ENCODE results near the gene EVC2.

The EVC2 gene

DNA sequence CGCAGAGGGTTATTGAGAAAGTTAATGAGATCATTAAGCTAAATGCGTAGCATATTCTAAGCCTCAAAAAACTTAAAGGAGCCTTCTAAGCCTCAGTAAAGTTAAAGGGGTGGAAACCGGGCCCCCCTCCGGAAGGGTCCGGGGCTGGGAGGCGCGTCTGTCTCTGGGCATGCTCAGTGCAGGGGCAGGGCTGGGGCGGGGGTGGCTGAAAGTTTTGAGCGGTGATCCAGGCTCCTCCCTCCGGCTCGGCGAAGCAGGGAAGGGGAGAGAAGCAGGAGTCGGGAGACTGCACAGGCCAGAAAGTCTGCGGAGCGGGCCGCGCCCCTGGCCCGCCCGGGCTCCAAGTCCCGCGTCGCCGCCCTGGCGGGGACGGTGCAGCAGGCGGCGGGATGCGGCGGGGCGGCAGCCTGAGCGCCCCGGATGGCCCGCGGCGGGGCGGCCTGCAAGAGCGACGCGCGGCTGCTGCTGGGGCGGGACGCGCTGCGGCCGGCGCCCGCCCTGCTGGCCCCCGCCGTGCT lies 2.7 kb upstream of the EVC2 start, which contains the start of gene EVC:
EVC (plus strand) TSS at position 241 of the 518 bp plus-strand sequence; CDS start at position 421, 180 bp downstream.
- DNase-seq (ENCODE audit: low spot score) = peak; percentile 72

DNA sequence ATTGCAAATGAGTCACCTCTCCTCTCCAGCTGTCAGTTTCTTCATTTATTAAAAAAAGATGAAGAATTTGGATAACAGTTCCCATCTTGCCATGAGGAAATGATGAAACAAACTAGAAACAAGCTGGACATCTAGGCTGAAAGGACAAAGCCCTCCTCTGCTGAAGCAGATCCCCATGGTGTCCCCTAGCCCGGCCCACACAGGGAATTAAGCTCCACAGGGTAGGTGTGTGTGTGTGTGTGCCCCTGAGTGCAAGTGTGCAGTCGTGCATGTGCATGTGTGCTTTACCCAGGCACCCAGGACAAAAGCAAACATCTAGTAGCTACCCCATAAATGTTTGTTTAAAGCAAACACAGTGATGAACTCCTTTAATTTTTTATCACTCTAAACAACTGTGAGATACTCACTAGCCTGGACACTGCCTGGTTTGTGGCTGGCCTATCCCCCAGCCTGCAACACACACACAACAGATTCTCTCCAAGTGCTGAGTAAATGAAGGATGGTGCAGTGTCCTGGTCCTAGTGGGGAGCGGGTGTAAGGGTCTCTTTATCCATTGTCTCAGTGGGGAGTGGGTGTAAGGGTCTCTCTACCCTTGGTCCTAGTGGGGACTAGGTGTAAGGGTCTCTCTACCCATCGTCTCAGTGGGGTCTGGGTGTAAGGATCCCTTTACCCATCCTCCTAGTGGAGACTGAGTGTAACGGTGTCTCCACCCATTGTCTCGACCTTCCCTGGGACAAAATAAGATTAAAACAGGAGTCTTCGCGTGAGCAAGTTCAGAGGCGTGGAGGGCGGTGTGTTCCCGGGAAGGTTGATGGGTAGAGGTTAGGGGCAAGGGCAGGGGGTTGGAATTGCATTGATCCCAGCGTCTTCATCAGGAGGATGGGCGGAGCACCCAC lies 2.0 kb upstream of the EVC2 start:
- no peak for DNase-seq (ENCODE audit: low spot score)

DNA sequence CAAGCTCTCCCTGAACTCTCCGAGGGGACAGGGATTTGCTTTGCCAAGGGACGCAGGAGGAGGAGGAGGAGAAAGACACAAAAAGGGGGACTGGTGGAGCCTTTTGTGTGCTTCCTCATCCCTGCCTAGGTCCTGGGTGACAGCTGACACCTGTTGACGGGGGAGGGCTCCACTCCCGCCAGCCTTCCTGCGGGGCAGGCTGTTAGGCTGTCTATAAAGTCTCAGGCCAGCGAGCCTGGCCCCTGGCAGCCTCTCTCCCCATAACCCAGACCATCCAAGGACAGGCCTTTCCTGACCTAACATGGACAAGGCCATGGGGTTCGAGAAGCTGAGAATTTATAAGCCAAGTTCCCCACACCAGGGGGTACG lies 832 bp upstream of the EVC2 start:
- no peak for DNase-seq (ENCODE audit: low spot score)

DNA sequence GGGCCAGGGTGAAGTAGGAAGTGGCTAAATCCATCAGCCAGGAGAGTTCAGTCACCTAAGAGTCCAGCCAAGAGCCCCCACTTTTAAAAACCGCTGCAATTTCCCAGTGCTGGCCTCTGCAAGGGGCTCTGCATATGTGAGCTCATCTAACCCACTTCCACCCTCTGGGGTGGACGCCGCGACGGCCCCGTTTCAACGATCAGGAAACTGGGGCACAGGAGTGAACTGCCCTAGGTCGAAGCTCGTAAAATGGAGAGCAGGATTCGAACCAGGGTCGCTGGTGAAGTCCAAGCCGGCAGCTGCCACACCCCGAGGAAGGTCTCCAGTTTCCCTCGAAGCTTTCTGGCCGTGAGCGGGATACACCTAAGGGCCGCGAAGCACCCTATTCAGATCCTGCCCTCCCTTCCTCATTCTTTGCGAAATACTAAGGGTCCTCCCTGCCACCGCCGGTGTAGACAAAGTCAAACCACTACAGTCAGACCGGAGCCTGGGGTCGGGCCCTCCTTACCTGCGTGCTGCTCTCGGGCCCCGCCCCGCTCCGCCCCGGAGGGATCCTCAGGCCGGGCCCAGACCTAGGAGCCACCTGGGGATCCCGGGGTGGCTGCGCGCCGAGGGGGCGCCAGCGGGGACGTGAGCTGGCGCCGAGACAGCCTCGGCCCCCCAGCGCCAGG lies 446 bp downstream of the EVC2 start:
- DNase-seq (ENCODE audit: low spot score) = no peak

DNA sequence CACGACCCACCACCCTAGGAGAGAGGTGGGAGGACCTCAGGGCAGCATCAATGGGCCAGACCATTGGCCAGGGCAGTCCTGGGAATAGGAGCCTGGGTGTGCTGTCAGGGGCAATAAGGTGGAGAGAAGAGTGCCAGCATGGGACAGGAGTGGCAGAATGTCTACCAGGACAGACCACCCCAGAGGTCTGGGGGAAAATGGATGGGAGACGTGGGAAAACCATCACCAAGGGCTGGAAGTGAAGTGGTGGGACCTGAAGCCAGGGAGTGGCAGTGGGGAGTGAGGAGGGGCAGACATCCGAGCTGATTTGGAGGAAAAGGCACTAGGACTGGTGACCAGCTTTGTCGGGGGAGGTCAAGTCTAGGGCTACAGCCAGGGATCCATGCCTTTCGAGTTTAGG lies 993 bp downstream of the EVC2 start:
- no peak for DNase-seq (ENCODE audit: low spot score)

DNA sequence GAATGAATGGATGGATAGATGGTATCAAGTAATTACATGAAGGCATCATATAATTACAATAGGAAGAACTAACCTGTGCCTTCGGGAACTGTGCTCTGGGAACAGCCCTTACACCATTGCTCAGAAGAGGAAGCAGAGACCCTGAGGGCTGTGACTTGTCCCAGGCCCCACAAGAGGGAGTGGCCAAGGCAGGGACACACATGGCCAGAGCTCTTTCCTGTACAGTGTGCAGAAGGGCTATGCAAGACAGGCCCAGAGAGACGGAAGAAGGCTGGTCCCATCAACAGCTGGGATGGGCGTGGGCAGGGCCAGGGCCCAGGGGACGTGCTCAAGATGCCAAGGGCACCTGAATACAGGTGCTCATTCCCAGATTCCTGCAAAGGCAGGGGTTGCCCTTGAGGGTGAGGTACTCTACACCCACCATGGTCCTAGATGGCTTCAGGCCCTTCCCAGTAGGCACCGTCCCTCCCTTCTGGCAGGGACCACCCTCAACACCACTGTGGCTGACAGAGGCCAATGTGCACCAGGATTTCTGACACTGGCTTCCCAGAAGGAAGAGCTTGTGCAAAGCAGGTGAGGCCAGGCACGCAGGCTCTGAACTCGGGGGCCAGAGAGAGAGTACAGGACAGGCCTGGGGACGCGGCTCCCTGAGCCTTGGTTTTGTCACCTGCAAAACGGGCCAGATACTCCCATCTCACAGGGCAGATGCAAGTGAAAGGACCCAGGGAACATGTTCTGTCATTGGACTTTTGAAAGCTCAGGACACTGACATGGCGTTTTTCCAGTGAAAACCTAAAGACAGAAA lies 1.7 kb downstream of the EVC2 start:
- DNase-seq (ENCODE audit: low spot score) = no peak

DNA sequence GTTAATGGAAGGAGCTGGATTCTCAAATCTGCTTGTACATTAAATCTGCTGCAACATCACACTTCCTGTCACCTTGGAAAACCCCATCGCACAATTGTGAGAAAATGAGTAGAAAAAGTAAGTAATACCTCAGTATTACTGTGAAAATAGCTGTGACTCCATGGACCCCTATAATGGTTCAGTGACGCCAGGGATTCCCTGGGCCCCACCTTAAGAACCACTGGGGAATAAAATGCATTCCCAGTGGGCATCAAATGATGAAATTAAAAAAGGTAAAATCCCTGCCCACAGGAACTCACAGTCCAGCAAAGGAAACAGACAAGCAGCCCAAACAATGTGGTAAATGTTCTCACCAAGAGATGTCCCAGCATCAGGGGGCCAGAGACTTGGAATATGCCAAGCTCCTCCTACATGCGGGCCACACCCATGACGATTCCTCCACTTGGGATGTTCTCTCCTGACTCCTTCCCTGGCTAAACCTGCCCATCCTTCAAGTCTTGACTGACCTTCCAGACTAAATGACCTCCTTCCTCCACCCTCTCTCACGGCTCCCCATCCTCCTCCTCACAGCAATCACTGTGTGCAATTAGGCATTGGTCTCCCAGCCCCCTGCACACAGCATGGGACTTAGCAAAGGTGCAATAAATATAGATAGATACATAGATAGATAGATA lies 2.6 kb downstream of the EVC2 start:
- no peak for DNase-seq (ENCODE audit: low spot score)

DNA sequence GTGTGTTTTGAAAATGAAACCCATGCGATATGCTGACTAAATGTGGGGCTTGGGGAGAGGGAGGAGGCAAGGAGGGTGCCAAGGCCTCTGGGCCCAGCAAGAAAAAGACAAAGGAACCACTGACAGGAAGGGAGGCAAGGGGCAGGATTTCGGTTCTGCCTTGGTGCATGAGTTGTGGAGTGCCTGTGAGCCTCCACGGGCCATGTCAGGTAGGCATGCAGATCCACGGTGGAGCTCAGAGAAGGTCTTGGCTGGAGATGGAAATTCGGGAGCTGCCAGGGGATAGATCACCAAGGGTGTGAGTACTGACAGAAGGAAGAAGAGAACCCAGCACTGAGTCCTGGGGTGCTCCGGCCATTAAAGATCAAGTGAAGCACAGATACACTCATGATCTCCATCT lies 4.1 kb downstream of the EVC2 start:
- no peak for DNase-seq (ENCODE audit: low spot score)

DNA sequence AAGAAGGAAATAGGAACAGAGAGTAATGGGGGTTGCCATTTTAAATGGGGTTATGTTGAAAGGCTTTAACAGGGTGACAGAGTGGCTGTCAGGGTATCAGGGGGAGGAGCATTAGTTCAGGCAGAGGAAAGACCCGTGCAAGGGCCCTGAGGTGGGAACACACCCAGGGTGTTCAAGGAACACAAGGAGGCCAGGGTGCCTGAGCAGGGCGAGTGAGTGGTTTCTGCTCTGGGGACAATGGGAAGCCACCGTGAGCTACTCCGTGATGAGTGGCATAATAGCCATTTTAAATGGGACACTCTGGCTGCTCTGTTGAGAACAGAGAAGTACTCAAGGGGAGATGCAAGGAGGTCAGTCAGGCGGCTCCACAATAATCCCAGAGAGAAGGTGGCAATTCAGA lies 4.5 kb downstream of the EVC2 start:
- DNase-seq (ENCODE audit: low spot score) = no peak

DNA sequence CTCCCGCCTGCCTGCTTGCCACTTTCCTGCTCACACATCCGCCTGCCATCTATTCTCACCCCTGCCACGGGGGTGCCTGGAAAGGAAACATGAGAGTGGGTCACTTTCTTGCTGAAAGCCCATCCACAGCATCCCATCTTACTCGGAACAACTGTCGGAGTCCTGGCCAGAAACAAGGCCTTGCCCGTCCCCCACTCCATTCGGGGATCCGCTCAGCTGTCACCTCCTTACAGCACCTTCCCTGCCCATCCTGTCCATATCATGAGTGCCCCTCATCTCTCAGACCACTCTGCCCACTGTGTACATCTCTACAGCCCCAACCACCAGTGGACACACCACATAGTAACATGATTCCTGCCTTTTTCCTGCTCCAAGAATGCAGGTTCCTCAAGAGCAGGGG lies 6.4 kb downstream of the EVC2 start:
- DNase-seq (ENCODE audit: low spot score) = no peak

DNA sequence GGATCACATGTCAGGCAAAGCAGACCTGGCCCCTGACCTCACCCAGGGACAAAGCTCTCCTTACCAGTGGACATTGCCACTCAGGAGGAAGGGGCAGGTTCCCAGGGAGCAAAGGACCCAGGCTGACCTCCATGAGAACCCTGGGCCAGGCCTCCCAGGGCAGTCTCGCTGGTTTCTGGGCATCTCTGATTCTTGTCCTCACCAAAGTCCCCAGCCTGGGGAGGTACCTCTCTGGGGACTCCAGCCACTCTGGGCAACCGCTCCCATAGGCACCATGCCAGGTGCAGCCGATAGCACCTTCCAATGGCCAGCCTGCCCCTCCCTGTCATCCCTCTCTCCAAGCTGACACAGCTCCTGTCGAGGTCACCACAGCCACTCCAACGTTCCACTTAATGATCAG lies 7.9 kb downstream of the EVC2 start:
- DNase-seq (ENCODE audit: low spot score) = no peak

DNA sequence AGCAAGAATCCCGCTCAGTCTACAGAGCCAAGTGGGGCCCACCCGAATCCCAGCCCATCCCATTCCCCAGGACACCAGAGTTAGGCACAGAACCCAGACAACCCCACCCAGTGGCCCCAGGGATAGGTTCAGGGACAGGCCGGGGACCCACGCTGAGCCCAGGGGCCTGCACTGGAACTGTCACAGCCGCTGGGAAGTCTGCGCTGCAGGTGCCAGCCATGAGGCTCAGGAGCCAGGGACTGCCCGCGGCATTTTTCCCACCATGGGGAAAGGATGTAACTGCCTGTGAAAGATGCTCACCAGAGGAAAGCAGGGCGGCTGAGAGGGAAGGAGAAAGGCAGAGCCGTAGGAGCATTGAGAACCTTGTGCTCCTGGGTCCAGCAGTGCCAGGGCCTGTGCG lies 12.0 kb downstream of the EVC2 start:
- DNase-seq (ENCODE audit: low spot score) = no peak

DNA sequence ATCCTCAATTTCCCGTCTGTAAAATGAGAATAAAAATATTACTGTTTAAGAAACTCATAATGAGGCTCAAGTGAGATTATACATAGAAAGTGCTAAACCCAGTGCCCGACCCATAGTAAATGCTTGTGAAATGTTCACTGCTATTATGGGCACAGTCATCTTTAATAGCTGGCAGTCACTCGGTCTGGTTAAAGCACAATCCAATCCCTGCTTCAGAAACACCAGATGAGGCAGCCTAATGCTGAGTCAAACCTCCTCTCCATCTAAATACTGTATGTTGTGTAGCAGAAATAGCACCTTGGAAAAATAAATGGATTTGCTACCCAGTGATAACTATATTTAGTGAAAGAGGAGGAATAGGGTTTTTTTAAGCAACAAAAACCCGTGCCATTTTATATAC lies 14.5 kb downstream of the EVC2 start:
- DNase-seq (ENCODE audit: low spot score) = no peak

DNA sequence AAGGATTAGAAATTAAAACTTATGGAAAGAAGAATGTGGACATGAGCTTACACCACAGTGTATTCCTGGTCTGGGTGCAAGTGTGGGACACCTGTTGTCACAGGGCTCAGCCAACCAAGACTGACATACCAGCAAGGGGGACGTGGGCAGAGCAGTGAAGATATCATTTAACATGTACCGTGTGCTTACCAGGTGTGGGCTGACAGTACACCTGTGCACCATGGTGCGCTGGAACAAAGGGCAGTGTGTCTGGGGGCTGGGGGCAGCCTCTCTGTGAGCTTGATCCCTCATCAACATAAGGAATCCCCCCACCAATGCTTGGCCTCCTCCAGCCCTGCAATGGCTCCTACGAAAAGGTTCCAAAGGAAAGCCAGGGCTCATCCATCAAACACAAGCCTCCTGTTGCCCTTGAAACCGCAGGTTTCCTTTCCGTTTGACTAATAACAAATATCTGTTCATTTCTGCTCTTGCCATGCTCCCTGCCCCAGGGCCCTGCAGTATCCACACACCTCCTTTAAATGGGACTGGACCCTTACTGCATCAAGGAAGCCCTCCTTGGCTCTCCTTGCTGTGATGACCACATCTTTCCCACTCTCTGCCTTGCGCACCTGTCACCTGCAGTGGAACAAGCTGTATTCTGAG lies 16.7 kb downstream of the EVC2 start:
- DNase-seq (ENCODE audit: low spot score) = no peak

DNA sequence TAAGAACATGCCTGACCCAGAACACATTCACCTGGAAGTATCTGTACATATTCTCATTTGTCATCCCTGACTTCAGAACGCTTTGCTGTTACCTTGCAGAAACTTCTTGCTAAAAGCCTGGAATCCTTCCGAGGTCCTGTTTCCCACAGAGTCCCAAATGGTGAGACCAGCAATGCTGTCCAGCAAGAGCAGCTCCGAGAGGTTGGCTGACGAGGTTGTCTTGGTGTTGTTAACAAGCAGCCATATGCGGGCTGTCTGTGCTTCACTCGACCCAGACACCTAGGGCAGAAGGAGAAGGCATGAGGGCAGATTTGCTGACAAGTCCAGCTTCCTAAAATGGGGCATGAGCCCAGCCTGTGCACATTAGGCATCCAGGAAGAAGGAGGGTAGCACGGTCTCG lies 19.3 kb downstream of the EVC2 start:
- DNase-seq (ENCODE audit: low spot score) = no peak

DNA sequence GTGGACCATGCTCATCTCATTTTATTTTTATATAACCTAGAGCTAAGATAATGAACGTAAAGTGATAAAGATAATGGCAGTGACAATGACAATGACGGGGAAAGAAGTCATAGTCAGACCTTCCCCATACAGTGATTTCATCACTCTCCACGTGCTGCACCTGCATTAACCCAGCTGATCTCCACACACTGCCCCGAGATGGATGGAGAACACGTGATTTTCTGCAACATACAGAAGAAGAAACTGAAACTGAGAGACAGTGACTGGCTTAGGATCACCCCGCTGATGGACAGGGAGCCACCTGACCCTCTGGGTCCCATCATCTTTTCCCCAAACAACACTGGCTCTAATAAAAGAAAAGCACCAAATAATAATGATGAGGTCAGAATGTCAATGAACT lies 22.0 kb downstream of the EVC2 start:
- no peak for DNase-seq (ENCODE audit: low spot score)

DNA sequence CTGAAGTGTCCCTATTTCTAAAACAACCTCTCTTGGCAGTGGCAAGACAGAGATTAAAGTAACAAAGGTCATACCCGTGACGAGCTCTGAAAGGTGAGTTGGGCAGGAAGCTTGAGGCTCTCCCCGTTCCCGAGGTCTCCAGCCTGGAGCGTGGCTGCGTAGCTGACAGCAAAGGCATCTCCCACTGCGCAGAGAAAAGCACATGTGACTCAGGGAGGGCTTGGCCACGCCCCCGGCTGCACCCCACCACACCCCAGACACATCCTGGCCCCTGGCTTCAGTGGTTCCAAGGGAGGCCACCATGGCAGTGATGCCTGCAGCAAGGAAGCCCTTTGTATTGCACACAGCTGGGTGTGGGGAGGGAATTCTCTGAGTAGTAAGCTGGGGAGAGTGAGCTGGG lies 23.1 kb downstream of the EVC2 start:
- no peak for DNase-seq (ENCODE audit: low spot score)

DNA sequence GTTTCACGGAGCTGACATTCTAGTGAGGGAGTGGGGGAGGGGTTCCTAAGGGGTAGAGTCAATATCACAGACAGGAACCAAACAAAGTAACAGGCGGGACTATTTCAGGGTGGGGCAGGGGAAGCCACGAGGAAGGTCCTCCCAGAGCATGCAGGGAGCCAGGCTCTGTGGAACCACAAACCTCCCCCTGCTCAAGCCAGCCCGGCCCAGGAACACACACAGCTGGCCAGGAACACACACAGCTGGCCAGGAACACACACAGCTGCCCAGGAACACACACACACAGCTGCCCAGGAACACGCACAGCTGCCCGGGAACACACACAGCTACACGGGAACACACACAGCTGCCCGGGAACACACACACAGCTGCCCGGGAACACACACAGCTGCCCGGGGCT lies 24.8 kb downstream of the EVC2 start:
- no peak for DNase-seq (ENCODE audit: low spot score)

DNA sequence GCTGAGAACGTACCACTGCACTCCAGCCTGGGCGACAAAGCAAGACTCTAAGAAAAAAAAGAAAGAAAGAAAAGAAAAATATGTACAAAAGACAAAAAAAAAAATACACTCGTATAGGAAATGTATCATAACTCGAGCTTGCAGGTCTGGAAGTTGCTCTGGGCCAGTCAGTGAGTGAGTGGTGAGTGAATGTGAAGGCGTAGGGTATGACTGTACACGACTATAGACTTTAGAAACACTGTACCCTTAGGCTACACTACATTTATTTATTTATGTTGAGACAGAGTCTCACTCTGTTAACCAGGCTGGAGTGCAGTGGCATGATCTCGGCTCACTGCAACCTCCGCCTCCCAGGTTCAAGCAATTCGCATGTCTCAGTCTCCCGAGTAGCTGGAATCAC lies 29.4 kb downstream of the EVC2 start:
- DNase-seq (ENCODE audit: low spot score) = no peak

DNA sequence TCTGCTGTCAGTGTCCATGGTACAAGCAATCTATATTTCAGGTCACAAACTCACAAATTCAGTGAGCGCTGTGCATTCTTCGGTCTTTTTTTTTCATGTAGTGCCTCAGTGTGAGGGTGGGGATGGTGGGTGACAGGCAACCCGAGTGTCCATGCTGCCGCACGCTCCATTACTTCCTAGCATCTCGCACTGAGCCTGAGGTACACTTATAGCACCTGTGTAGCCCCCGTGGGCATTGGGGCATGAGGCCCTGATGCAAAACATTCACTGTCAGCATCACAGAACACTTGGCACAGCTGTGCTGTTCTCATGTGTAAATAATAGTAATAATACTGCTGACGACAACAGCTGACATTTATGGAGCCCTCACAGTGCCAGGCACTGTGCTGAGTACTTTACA lies 31.6 kb downstream of the EVC2 start:
- no peak for DNase-seq (ENCODE audit: low spot score)

DNA sequence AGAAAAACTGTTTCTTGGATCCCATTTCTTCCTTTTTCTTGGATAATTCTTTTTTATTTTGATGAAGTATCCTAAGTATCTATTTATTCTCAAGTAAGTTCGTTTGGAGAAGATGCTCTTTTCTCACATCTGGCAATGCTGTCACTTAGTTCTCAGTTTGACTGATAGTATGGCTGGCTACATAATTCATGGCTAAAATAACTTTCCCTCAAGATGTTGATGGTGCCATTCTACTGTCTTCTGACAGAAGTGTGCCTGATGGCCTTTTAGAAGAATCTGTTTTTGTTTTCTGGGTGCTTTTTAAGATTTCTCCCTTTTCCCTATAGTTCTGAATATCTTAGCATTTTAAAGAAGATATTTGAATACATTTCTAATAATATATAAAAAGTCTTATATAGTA lies 41.6 kb downstream of the EVC2 start:
- DNase-seq (ENCODE audit: low spot score) = no peak

DNA sequence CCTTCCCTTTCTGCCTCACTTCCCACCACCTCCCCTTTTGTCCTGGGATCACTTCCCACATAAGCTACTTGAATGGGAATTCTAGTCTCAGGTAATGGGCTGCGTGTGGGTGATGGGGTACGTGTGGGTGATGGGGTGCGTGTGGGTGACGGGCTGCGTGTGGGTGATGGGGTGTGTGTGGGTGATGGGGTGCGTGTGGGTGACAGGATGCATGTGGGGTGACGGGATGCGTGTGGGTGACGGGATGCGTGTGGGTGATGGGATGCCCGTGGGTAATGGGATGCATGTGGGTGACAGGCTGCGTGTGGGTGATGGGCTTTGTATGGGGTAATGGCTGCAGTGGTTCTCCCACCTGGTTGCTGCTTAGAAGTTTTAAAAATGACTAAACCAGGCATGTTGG lies 43.6 kb downstream of the EVC2 start:
- DNase-seq (ENCODE audit: low spot score) = no peak

Measured in D341Med (cell line).